Fibroblast of pulmonary artery (primary cell): ENCODE measurements around the gene UBE2G2.

ENCODE experiments used
- DNase-seq: peaks from one replicate; pipeline ENCODE4 v3.0.0-alpha.2; 2010; ENCODE audit warnings: low read depth
- H3K4me3 ChIP-seq: replicated peaks from 2 replicates; pipeline ENCODE4 v1.5.1; 2011; ENCODE audit warnings: low read depth, mild to moderate bottlenecking, control low read depth, low read length, moderate library complexity
- TF ChIP-seq, protein P1 (sequence below): IDR thresholded peaks from 2 replicates; pipeline ENCODE4 v1.5.1; 2011; ENCODE audit warnings: mild to moderate bottlenecking, control low read depth, low read length, inconsistent platforms; ENCODE audit errors: missing control alignments

Gene UBE2G2

DNA sequence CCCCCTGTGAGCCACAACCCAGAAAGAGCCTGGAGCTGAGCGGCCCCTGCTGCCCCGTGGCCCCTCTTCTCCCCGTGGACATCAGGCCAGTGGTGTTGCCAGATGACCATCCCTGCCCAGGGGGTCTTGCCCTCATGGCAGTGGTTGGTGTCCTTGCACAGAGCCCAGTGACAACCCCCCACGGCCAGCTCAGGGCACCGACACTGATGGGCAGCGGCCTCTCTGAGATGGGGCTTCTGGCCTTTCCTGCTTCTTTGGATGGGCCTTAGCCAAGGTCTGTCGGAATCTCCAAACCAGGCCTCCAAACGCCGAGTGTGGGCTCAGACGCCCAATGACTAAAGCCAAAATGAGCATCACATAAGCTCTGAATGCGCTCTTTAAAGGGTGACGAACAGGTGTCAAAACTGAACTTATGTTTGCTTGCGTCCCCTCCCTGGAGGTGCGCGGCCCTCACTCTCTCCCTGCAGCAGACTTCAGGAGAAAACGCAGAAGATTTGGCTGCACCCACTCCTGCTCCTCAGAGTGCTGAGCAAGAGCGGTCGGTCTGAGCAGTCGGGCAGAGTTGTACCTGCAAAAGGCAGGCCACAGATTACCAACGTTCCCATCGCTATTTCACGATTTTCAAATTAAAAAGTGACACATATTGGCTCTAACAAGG, 41.9 kb downstream of the UBE2G2 start:
- TF ChIP-seq, protein P1, sequence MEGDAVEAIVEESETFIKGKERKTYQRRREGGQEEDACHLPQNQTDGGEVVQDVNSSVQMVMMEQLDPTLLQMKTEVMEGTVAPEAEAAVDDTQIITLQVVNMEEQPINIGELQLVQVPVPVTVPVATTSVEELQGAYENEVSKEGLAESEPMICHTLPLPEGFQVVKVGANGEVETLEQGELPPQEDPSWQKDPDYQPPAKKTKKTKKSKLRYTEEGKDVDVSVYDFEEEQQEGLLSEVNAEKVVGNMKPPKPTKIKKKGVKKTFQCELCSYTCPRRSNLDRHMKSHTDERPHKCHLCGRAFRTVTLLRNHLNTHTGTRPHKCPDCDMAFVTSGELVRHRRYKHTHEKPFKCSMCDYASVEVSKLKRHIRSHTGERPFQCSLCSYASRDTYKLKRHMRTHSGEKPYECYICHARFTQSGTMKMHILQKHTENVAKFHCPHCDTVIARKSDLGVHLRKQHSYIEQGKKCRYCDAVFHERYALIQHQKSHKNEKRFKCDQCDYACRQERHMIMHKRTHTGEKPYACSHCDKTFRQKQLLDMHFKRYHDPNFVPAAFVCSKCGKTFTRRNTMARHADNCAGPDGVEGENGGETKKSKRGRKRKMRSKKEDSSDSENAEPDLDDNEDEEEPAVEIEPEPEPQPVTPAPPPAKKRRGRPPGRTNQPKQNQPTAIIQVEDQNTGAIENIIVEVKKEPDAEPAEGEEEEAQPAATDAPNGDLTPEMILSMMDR, result no peak
- DNase-seq, result no peak
- H3K4me3 ChIP-seq, result no peak overlapping the region

DNA sequence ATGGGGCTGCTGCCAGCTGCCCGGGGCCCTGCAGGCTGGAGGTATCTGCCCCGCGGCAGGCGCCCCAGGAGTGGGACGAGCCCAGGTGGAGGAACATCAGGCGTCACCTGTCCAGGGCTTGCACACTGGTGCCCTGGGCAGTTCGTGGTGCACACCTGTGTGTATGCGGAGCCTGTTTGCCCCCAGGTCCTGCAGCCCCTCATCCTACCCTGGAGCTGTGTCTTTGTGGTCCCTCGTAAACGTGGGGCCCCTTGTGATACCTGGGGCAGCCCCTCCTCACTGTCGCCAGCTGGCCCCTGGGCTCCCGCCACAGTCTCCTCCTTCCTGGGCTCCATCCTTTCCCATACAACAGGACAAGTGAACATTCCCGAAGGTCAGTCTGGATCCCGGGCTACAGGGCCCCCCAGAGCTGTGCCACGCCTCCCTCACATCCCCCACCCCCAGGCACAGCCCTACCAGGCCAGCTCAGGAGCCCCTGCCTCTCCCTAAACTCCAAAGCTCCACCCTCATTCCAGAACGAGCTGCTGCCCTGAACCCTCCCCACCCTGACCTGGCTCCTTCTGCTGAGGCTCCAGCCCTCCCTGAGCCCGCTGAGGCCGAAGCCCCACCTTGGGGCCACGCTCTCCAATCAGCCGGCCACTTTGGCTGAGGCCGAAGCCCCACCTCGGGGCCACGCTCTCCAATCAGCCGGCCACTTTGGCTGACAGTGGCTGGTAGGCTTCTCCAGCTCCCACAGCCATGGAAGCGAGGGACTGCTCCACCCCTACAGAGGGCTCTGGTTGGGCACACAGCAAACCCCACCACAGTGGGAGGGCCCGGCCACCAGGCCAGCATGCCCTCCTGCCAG, 42.6 kb downstream of the UBE2G2 start:
- no peak for DNase-seq
- no peak overlapping the region for H3K4me3 ChIP-seq
- TF ChIP-seq, protein P1, result no peak

DNA sequence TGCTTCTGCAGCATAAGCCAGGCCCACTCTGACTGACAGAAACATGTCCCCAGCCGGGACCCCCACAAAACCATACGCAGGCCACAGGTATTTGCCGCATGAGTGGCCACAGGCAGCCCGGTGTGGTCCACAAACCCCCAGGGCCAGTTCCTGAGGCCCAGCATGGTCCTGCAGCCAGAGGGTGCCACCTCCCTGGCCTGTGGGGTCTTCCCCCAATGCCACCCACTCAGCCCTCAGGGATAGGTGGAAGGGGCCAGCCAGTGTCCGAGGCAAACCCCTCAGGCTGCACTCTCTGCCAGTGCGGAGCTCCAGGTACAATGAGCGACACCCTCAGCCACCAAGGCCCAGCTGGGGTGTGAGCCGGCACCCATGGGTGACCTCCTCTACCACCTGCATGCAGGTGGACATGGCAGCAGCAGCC, 43.5 kb downstream of the UBE2G2 start:
- DNase-seq, result no peak
- H3K4me3 ChIP-seq, result no peak overlapping the region
- TF ChIP-seq, protein P1, result no peak

DNA sequence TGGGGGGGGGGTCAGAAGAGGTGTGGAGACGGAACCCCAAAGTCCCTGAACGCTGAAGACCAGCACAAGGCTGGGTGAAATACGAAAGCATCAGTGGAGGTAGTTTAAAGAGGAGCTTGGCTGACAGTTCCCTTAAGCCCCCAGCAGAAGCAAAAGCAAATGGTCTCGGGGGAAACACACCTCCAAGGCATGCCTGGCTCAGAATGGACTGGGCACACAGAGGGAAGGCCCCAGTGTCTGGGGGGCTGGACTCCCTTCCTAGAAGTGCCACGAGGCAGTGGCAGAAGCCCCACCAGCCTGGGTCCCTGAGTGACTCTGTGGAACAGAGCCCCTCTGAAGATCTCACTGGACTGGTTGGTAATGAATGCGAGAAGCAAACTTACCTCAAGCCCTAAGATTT, 43.9 kb downstream of the UBE2G2 start:
- DNase-seq, result no peak
- TF ChIP-seq, protein P1, result no peak
- H3K4me3 ChIP-seq, result no peak overlapping the region

DNA sequence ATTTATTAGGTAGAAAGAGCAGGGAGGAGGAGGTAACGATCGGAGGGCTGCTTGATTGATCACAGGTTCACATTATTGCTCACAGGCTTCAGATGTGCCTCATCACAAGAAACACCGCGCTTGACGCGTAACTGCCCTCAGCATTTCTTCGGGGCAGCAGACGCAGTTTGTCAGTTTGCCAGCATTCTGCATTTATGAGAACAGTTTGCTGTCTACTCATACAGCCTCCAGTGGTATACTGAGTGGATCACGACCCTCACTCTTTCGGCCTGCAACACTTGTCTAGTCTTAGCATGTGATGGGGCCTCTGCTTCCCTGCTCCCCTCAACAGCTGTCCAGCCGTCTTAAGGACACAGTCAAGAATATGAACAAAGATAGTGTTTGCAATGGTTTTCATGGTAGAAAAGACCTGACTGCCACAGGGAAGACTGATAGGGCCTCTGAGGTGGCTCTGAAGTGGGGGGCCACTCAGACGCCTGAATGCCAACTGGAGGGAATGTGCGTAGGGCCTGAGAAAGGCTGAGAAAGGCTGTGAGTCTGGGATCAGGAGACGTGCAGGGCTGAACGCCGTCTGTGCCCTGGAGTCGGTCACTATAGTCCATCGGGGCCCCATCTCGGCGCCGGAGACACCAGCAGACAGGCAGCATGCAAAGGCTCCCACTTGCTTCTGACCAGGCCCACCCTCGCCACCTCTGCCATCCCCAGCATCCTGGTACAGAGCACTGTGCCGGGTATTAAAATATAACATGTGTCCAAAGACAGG, 45.0 kb downstream of the UBE2G2 start:
- DNase-seq, result no peak
- TF ChIP-seq, protein P1, result no peak
- no peak overlapping the region for H3K4me3 ChIP-seq

DNA sequence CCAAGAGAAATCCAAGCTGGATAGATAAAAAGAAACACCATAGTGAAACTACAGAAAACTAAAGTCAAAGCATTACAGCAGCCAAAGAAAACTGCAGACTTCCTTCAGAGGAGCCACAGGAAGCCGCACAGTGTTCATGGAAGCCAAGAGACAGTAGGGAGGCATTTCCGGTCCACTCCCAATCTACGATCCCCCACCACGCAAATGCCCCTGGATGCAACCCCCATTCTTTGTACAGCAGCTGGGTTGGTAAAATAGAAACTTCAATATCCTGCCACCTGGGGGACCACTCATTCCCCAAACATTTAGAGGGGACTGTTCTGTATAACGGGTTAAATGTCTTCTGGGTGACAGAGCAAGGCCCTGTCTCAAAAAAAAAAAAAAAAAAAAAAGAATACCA, 46.4 kb downstream of the UBE2G2 start:
- DNase-seq, result peak; percentile 86
- H3K4me3 ChIP-seq, result no peak overlapping the region
- TF ChIP-seq, protein P1, result no peak
